ENCODE results near the gene CAMK1D.

CAMK1D gene

DNA sequence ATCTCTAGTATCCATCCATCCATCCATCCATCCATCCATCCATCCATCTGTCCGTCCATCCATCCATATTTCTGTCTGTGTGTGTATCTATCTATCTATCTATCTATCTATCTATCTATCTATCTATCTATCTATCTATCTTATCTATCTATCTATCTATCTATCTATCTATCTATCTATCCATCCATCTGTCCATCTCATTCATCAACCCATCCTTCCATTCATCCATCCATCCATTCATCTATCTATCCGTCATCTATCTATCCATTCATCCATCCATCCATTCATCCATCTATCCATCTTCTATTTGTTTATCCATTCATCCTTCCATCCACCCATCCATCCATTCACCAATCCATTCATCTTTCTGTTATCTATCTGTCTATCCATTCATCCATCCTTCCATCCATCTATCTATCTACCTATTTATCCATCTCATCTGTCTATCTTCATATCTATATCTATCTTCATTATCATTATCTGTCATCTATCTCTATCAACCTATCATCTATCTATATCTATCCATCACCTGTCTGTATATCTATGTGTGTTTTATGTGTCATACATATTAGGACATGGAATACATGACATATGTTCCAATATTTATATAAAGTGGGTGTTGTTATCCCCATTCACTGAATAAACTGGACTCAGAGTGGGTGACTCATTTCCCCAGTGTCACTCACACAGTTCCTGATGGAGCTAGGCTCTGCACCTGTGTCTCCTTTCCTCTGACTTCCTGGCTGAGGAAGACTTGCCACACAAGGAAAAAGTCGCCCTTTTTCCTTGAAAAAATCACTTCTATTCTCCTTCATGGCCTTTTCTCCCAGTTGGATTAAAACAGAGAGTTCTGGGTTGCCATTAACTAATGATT is 452.1 kb downstream of the CAMK1D start:
- H3K27ac ChIP-seq (ENCODE audit: extremely low read depth, low read depth, low read length): no peak overlapping the region
- H3K9me3 ChIP-seq (ENCODE audit: control insufficient read depth, insufficient read depth, low read depth, low read length): no peaks in the 10 kb centered on the region
- H3K36me3 ChIP-seq (ENCODE audit: control insufficient read depth in 2 of 2, insufficient read depth in 1 of 2, low read length in 2 of 2): no peaks in the 10 kb centered on the region
- POLR2A ChIA-PET: no interaction called here
- TF ChIP-seq ZBTB17 (tag by site-specific recombination; IDR thresholded peaks at IDR 0.05): peak; percentile 93
- TF ChIP-seq ZNF366 (tag by site-specific recombination; conservative IDR thresholded peaks at IDR 0.05): peak; percentile 99
- no peak for TF ChIP-seq ZNF157 (tag by site-specific recombination; IDR thresholded peaks at IDR 0.05)
- H3K4me1 ChIP-seq (ENCODE audit: control insufficient read depth, insufficient read depth, low read length): 0 out of 2 replicates have a peak, but pooled peaks cover 3% of the 10 kb centered on the region
- no peak overlapping the region for H3K4me3 ChIP-seq (ENCODE audit: low read depth, low read length)
- CTCF ChIA-PET: no interaction called here

DNA sequence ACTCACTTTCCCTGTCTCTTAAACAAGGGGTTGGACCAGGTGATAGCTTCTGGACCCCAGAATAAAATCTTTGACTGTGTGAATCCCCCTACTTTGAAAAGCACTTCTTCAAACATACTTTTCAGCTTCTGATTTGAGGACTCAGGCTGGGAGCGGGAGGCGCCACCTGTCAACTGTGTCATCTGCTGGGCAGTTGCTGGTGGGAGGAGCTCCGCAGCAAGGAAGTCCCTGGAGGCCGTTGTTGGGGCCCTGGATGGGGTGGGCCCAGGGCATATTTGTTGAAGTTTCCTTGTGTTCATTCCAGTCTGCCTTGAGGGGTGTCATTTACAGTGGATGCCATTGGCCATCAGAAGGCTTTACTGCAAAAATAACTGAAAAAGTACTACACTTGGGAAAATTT is 454.4 kb downstream of the CAMK1D start:
- H3K36me3 ChIP-seq (ENCODE audit: control insufficient read depth in 2 of 2, insufficient read depth in 1 of 2, low read length in 2 of 2): no peaks in the 10 kb centered on the region
- CTCF ChIA-PET: interaction anchor here (0.6 kb wide), 1 partner anchor 126 kb away, joined by 4 read pairs; no protein-coding TSS in a partner anchor
- POLR2A ChIA-PET: no interaction called here
- no peak for TF ChIP-seq YY2 (tag by site-specific recombination; IDR thresholded peaks at IDR 0.05)
- TF ChIP-seq ZNF274 (IDR thresholded peaks at IDR 0.05; ENCODE audit: low read length): no peak
- TF ChIP-seq ZNF274 (tag by site-specific recombination; IDR thresholded peaks at IDR 0.05; ENCODE audit: borderline replicate concordance): no peak
- no peak for TF ChIP-seq ZNF624 (tag by site-specific recombination; IDR thresholded peaks at IDR 0.05)
- TF ChIP-seq ZNF2 (tag by site-specific recombination; IDR thresholded peaks at IDR 0.05): no peak
- no peak for TF ChIP-seq ZNF76 (tag by site-specific recombination; IDR thresholded peaks at IDR 0.05; ENCODE audit: borderline replicate concordance, low read depth)
- no peak for TF ChIP-seq ZNF621 (tag by site-specific recombination; IDR thresholded peaks at IDR 0.05)
- TF ChIP-seq ZNF623 (tag by site-specific recombination; IDR thresholded peaks at IDR 0.05): no peak
- no peak for TF ChIP-seq ZNF645 (tag by site-specific recombination; IDR thresholded peaks at IDR 0.05)
- no peak for TF ChIP-seq ZNF302 (tag by site-specific recombination; IDR thresholded peaks at IDR 0.05; ENCODE audit: low read depth)
- no peak overlapping the region for H3K27ac ChIP-seq (ENCODE audit: extremely low read depth, low read depth, low read length)
- no peak overlapping the region for H3K4me3 ChIP-seq (ENCODE audit: low read depth, low read length)
- H3K9me3 ChIP-seq (ENCODE audit: control insufficient read depth, insufficient read depth, low read depth, low read length): no peaks in the 10 kb centered on the region
- no peaks in the 10 kb centered on the region for H3K4me1 ChIP-seq (ENCODE audit: control insufficient read depth, insufficient read depth, low read length)

GRCh38 chr10:12806228-12807095 is 457.1 kb downstream of the CAMK1D start:
- H3K4me3 ChIP-seq (ENCODE audit: low read depth, low read length): no peak overlapping the region
- no peaks in the 10 kb centered on the region for H3K36me3 ChIP-seq (ENCODE audit: control insufficient read depth in 2 of 2, insufficient read depth in 1 of 2, low read length in 2 of 2)
- H3K4me1 ChIP-seq (ENCODE audit: control insufficient read depth, insufficient read depth, low read length): no peaks in the 10 kb centered on the region
- no peak overlapping the region for H3K27ac ChIP-seq (ENCODE audit: extremely low read depth, low read depth, low read length)
- ChIA-PET CTCF (interaction anchor here (0.5 kb wide), 1 partner anchor 692 kb away, joined by 3 read pairs; no protein-coding TSS in a partner anchor), POLR2A (no interaction called here)
- H3K9me3 ChIP-seq (ENCODE audit: control insufficient read depth, insufficient read depth, low read depth, low read length): no peaks in the 10 kb centered on the region
- TF ChIP-seq ZNF624 (tag by site-specific recombination; IDR thresholded peaks at IDR 0.05) (no peak), BCL11A (tag by site-specific recombination; IDR thresholded peaks at IDR 0.05; ENCODE audit: low read depth) (no peak), ZNF211 (tag by site-specific recombination; IDR thresholded peaks at IDR 0.05; ENCODE audit: low read depth) (no peak)

Data from HEK293 (cell line).